MM.1S (cell line): ENCODE measurements around the gene PBXIP1.

Experiments
- CTCF ChIP-seq: fragments of 300-600 bp; sonication (generic); IDR thresholded peaks from 2 replicates; pipeline ENCODE4 v1.5.1; 2016; ENCODE audit warnings: antibody characterized with exemption, low read length, mixed read lengths
- EZH2 ChIP-seq: fragments of 300-600 bp; sonication (generic); optimal IDR thresholded peaks from 2 replicates; pipeline ENCODE3; 2017; ENCODE audit warnings: low read depth, mild to moderate bottlenecking, antibody characterized with exemption, low read length, mixed read lengths
- EZH2phosphoT487 ChIP-seq: fragments of 300-600 bp; sonication (generic); IDR thresholded peaks from 2 replicates; pipeline ENCODE4 v1.6.1; 2018; ENCODE audit warnings: antibody characterized with exemption, low read length

GRCh38 chr1:154931940-154932487 is 23.9 kb downstream of the PBXIP1 start:
- TF ChIP-seq CTCF (no peak), EZH2 (no peak), EZH2phosphoT487 (no peak)
